ENCODE measurements around the gene USP40.

The USP40 gene

DNA sequence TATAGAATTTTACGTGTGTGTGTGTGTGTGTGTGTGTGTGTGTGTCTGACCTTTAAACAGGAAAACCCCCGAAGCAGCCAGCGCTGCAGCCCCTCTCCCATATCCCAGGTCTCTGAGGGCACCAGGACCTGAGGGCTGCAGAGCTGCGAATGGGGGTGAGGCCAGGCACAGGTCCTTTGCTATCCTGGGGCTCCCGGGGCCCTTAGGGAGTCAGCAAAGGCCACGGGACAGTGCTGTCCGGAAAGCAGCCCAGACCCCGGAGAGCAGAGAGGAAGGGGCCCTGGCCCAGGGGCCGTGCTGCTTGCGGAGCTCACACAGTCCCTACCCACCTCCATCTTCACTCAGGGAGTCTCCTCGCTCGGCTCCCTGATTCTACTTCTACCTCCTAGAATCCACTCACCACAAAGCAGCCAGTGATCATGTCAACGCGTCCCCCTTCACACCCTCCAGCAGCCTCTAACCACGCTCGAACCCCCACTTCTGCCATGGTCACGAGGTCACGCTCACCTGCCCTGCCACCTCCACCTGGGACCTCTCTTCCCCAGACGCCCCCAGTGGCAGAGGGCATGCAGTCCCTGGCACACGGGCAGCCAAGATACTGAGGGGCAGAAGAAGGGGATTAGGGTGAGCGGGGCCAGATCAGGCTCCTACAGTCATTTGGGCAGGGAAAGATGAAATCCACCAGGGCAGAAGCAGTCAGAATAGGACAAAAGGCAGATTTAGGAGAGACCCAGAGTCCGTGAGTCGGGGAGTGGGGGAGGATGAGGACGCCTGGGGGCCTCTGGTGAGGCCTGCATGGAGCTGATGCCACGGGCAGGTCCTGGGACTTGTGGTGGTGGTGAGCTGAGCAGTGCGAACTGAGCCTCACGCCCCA, 86.7 kb downstream of the USP40 start:
- TF ChIP-seq ZNF274 (IDR thresholded peaks at IDR 0.05; ENCODE audit: low read depth, low read length), result no peak
- H3K4me3 ChIP-seq (ENCODE audit: low read length), result no peak overlapping the region

DNA sequence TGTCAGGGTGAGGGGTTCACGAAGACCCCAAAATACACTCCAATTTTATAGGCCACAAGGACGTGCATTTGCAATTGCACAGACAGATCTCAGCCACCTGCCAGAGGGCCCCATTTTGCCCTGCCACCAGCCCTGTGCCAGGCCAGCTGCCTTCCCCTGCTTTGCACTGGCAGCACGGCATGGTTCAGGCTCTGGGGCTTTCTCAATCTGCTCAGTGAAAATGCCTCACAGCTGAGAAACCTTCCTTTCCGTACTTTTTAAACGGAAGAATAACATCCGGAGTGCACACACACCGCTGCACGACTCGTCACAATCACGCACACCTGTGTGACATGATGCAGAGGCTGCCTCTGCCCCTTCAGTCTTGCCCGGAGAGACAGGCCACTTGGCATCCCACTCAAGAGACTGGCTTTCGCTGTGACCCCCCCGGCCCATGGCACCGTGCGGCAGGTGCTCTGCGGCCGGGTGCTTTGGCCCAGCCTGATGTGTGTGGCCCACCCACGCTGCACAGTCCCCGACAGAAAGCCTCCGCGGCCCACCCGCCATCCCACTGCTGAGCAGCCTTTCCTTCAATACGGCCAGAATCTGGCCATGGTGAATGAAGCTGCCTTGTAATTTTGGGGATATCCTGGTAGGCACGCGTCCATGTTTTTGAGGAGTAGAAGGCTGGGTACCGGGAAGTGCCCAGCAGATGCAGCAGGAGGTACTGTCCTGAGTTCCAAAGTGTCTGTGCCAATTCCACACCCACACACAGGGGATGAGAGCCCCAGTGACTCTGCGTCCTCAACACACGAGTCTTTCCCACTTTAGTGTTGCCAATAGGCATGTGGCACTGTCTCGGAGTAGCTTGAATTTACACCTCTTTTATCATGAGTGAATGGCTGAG, 88.8 kb downstream of the USP40 start:
- H3K4me3 ChIP-seq (ENCODE audit: low read length), result no peak overlapping the region
- no peak for TF ChIP-seq ZNF274 (IDR thresholded peaks at IDR 0.05; ENCODE audit: low read depth, low read length)

DNA sequence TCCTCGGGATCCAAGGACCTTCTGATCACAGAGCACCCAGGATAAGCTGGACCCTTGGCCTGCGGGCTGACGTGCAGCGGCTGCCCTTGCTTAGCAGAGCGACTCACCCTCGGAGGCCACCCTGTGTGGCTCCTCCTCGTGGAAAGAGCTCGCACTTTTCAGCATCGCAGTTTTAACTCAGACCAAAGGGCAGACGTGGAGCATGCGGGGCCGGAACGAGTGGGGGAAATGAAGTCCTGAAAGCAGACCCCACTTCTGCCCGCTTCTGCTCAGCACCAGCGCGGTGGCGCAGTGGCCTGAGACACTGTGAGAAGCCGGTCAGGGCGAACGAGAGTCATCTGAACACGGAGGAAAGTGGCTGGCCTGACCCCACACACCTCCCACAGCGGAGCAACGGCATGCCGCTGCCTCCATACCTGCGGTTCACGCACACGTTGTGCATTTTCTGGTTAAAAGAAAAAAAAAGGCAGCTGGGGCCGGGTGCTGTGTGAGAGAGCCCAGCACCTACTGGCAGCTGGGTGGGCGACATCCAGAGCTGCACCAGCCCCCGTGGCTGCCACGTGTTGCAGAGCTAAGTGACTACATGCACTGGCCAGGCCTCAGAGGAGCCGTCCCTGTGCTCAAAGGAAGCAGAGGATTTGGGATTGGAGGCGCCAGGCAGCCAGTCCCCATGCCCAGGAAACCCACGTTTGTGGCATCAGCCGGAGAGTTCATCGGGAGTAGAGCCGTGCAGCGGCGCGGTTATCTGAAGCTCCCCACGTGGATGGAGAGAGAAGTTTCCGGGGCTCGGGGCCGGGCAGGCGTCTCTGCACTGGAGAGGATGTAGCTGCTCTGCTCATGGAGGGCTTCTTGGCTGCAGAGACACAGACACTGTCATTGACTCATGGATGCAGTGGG, 89.7 kb downstream of the USP40 start:
- H3K4me3 ChIP-seq (ENCODE audit: low read length), result no peak overlapping the region
- no peak for TF ChIP-seq ZNF274 (IDR thresholded peaks at IDR 0.05; ENCODE audit: low read depth, low read length)

DNA sequence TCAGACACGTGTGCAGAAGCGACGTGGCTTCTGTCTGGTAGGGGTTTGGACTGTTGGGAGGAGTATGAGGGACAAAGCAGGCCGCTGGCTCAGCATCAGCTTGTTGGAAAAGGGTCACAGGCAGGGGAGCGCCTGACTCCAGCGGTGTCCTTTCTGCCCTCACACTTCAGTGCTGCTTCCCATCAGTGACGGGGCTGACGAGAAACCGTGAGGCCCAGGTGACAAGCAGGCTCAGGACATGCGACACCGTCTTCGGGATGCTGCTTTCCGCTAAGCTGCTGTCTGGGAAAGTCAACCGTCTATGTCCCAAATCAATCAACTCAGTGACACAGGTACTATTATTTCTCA, 90.5 kb downstream of the USP40 start:
- TF ChIP-seq ZNF274 (IDR thresholded peaks at IDR 0.05; ENCODE audit: low read depth, low read length), result no peak
- H3K4me3 ChIP-seq (ENCODE audit: low read length), result no peak overlapping the region

DNA sequence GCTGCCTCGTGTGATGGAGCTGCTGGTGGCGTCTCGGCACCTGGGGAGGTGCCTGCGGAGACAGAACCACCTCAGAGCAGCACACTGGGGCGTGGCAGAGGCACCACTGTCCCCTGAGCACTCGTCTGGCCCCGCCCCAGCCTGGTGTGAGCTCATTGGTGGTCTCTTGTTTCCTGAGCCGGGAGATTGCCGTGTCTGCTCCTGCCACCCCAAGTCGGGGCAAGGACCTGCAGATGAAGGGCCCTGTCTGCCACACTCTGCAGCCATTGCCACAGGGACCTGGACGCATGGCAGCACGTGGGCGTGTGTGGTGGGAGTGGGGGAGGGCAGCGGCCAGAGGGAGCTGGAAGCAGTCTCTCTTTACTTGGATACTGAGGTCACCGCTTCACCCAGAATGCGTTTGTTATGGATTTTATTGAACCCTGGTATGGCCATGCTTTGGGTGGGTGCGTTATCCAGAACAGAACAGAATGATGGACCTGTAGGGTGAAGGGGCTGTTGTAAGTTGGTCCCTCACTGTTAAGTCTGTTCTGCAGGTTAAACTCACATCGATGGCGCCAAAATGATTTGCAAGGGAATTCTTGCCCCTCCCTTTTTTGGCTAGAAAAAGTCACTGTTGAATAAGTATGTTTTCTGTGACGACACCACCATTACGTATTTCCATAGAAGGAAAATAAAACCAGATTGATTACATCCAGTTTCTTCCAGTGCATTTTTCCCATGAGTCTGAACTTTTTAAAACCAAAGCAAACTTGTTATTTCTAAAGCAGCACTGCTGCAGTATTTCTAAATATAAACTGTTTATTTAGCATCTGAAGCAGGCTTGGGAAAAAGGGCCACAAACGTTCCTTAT, 92.0 kb downstream of the USP40 start:
- no peak for TF ChIP-seq ZNF274 (IDR thresholded peaks at IDR 0.05; ENCODE audit: low read depth, low read length)
- H3K4me3 ChIP-seq (ENCODE audit: low read length), result no peak overlapping the region

DNA sequence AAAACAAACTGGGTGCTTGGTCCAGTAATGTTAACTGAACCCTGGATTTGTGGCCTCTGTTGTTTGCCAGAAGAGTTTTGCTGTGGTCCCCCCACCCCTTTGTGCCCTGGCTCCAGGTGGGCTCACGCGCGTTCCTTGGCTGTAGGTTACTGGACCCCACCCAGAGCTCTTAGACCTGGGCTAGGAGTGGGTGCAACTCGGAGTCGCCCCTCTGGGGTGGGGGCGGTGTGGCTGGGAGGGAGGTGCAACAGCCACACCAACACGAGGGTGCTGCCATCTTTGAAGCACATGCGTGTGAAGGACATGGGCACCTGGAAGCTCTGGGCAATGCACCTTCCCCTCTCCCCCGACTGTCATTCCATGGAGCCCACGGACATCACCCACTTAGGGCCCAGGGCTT, 92.7 kb downstream of the USP40 start:
- TF ChIP-seq ZNF274 (IDR thresholded peaks at IDR 0.05; ENCODE audit: low read depth, low read length), result no peak
- no peak overlapping the region for H3K4me3 ChIP-seq (ENCODE audit: low read length)

DNA sequence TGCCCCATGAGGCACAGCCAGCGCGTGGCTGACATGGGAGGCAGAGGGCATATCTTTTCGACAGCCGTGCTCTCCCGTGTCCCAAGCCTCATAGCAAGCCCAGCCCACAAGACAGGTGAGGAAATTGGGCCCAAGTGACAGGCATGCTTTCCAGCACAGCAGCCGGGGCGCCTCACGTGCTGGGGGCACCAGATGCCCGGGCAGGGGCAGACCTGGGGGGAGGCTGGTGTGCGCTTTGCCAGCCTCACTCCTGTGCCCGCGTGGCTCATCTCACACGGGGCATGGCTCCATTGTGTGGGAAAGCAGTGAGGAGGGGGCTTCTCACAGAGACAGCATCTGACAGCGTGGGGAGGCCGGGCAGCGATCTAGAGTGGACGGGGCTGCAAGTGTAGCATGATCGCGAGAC, 93.2 kb downstream of the USP40 start:
- no peak overlapping the region for H3K4me3 ChIP-seq (ENCODE audit: low read length)
- no peak for TF ChIP-seq ZNF274 (IDR thresholded peaks at IDR 0.05; ENCODE audit: low read depth, low read length)

DNA sequence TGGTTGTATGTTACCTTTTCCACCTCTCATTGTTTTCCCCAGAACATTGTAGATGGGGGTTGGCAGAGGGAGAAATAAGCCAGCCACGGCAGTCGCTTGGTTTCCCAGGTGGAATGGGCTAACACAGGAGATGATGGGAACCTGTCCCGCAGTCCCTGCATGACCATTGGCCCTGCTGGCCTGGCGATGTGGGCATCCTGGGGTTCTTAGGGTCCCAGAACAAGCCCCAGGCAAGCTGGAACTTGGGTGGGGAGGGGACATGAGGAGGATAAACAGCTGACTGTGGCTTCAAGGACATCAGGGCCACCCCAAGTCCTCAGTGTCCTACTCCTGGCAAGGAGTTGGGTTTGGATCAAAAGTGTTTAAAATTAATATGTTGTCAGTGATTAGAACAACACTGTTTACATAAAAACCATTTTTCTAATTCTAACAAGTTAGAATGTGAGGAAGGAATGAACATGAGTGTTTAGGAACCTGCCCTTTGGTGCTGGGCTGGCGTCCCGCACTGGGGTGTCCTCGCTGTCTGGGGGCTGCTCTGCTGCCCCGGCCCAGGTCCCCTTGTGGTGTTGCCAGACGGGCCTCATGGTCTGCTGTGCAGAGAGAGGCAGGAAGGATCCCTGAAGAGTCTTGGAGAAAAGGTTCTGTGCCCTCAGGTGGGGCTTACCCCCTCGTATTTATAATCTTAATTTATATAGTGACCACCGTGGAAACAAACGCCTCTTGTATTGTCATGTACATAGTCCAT, 95.1 kb downstream of the USP40 start:
- no peak overlapping the region for H3K4me3 ChIP-seq (ENCODE audit: low read length)
- TF ChIP-seq ZNF274 (IDR thresholded peaks at IDR 0.05; ENCODE audit: low read depth, low read length), result no peak

DNA sequence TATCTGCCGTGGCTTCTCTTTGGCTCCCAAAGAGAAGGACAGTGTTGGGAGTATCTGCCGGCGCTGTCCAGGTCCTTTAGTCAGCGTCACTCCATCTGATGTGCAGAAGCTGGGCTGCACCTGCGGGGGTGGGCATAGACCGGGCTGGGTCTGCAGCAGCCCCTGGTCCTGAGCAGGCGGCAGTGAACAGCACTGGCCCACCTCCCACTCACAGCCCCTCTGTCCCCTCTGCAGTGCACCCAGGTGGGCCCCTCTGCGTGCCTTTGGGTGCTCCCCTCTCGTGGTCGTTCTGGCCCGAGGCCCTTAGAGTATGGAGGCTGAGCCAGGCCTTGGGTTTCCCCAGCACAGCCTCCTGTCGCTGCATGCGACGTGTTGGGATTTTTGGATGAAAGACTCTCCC, 95.7 kb downstream of the USP40 start:
- no peak for TF ChIP-seq ZNF274 (IDR thresholded peaks at IDR 0.05; ENCODE audit: low read depth, low read length)
- no peak overlapping the region for H3K4me3 ChIP-seq (ENCODE audit: low read length)

DNA sequence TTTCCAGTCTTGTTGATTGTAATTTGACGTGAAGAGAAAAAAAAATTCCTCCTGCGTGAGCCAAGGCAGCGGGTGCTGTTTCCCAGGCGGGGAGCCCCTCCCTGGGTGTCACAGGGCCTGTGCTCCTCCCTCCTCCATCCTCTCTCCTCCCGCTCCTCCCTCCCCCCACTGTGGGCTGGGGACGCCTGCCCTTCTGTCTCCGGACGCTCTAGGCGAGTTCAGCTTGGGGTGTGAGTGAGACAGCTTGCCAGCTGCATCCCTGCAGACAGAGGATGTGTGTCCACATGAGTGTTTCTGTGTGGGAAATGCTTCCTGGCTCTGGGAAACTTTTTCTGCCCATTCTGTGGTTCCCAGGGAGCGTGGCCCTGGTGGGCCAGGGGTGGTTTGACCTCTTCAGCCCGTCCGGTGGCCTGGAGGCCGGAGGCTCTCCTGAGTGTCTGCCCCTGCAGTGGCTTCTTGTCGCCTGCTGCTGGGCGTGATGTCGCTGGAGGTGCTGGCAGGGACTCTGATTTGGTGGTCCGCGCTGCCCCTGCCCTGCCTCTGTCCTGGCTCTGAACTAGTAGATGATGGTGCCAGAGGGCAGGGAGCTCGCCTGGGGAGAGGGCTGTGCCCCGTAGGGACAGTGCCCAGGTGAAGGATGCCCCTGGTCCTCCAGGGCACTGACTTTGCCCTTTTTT, 96.4 kb downstream of the USP40 start:
- H3K4me3 ChIP-seq (ENCODE audit: low read length), result no peak overlapping the region
- no peak for TF ChIP-seq ZNF274 (IDR thresholded peaks at IDR 0.05; ENCODE audit: low read depth, low read length)

DNA sequence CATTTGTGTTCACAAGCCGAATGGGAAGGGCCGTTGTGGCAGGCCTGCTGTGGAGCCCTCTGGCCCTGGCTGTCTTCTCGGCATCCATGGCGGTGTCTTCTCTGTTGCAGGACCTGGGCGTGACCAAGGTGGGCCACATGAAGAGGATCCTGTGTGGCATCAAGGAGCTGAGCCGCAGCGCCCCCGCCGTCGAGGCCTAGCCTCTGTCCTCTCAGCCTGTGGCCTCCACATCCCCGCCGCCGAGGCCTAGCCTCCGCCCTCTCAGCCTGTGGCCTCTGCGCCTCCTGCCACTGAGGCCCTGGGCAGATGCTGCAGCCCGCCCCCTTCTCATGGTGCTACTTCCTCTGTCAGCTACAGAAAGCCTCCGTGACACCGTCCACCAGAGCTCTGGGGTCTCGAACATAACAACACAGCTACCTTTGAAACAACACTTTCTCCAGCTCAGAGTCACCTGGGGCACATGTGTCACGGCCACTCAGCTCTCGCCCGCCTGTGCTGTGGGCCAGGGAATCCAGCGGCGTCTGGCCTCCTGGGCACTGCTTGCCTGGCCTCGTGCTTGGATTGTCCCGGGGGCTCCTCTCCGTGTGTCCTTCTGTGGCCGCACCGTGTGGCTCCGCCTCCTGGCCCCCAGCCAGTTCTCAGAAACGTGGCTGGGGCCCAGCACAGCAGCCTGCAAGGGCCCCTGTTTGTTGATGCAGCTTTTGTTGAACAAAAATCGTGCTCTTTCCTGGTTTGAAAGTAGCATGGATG, 97.1 kb downstream of the USP40 start:
- no peak overlapping the region for H3K4me3 ChIP-seq (ENCODE audit: low read length)
- no peak for TF ChIP-seq ZNF274 (IDR thresholded peaks at IDR 0.05; ENCODE audit: low read depth, low read length)
